Left ventricle myocardium inferior (tissue), 1 donor: ENCODE data around the gene BTK. TPM values are rescaled to one million over a fixed set of nuclear protein-coding genes. Genes with fewer than 3 reads are reported as not detected.

Experiments used
- DNase-seq: peaks from one replicate; pipeline ENCODE4 v3.0.0-alpha.2; 2020
- H3K27ac ChIP-seq: fragments of 200-600 bp; replicated peaks from 2 replicates; pipeline ENCODE4 v1.8.0; 2021
- H3K27me3 ChIP-seq: fragments of 200-600 bp; 2 replicates; pipeline ENCODE4 v1.8.0; 2021; ENCODE audit warnings: low read depth
- H3K36me3 ChIP-seq: fragments of 200-600 bp; 2 replicates; pipeline ENCODE4 v1.8.0; 2021
- H3K4me1 ChIP-seq: fragments of 200-600 bp; 2 replicates; pipeline ENCODE4 v1.8.0; 2021
- H3K4me3 ChIP-seq: fragments of 200-600 bp; 2 replicates; pipeline ENCODE4 v1.8.0; 2021; ENCODE audit warnings: mild to moderate bottlenecking, moderate library complexity
- H3K9me3 ChIP-seq: fragments of 200-600 bp; replicated peaks from 2 replicates; pipeline ENCODE4 v1.8.0; 2021
- intact Hi-C: fragments of 100-400 bp; cut with micrococcal nuclease; formaldehyde crosslinking; loops from one replicate; pipeline ENCODE4 v1.11.0; 2022
- total RNA-seq: library from RNA; stranded (reverse); fragmentation: NEBNext Ultra II Directional; extraction: Animal tissue kit (Norgen Biotek cat#: 25700); gene quantifications from one replicate; pipeline ENCODE4 v1.2.1, GENCODE V29; 2021
- TF ChIP-seq, protein P1 (sequence below): fragments of 200-600 bp; IDR thresholded peaks from 2 replicates; pipeline ENCODE4 v1.8.0; 2021; ENCODE audit warnings: antibody characterized with exemption, mild to moderate bottlenecking, borderline replicate concordance
- donor health status: DM: no; HTN: yes; CAD: no; lungs with severe emphysema.

Gene BTK
- total RNA-seq, 1 donor from 2014 or later: 1.3 TPM

DNA sequence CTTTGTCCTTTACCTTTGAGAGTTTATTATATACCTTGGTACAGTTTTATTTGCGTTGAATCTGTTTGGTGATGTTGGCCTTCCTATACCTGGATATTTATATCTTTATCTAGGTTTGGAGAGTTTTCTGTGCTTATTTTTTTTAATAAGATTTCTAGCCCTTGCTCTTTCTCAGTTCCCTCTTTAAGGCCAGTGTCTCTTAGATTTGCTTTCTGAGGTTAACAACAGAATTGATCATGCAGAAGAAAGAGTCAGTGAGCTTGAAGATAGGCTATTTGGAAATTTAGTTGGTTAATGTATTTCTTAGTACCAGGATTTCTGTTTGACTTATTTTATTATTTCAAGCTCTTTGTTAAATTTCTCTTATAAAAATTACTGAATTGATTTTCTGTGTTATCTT lies 82.2 kb downstream of the BTK start:
- Histone ChIP-seq H3K27ac (no peak overlapping the region), H3K9me3 (no peaks in the 10 kb centered on the region), H3K4me3 (no peak overlapping the region), H3K36me3 (no peaks in the 10 kb centered on the region), H3K4me1 (no peaks in the 10 kb centered on the region), H3K27me3 (no peaks in the 10 kb centered on the region)
- TF ChIP-seq, protein P1, sequence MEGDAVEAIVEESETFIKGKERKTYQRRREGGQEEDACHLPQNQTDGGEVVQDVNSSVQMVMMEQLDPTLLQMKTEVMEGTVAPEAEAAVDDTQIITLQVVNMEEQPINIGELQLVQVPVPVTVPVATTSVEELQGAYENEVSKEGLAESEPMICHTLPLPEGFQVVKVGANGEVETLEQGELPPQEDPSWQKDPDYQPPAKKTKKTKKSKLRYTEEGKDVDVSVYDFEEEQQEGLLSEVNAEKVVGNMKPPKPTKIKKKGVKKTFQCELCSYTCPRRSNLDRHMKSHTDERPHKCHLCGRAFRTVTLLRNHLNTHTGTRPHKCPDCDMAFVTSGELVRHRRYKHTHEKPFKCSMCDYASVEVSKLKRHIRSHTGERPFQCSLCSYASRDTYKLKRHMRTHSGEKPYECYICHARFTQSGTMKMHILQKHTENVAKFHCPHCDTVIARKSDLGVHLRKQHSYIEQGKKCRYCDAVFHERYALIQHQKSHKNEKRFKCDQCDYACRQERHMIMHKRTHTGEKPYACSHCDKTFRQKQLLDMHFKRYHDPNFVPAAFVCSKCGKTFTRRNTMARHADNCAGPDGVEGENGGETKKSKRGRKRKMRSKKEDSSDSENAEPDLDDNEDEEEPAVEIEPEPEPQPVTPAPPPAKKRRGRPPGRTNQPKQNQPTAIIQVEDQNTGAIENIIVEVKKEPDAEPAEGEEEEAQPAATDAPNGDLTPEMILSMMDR: no peak
- intact Hi-C loops: no loop called here
- DNase-seq: no peak

Other genes starting within 250 kb of the BTK start
- gene DRP2, start 166.4 kb downstream of the BTK start, total RNA-seq: 0.14 TPM
- gene TAF7L, start 94.9 kb downstream of the BTK start, total RNA-seq: 0.08 TPM
- 24.8 TPM for gene TIMM8A, start 37.4 kb downstream of the BTK start, total RNA-seq
- gene RPL36A, start 4.8 kb upstream of the BTK start, total RNA-seq: 86.9 TPM
- gene GLA, start 21.7 kb upstream of the BTK start, total RNA-seq: 10.8 TPM
- 51.4 TPM for gene HNRNPH2, start 22.0 kb upstream of the BTK start, total RNA-seq
- 5.3 TPM for gene ARMCX4, start 99.3 kb upstream of the BTK start, total RNA-seq
- gene ARMCX1, start 164.4 kb upstream of the BTK start, total RNA-seq: 32.7 TPM
- gene ARMCX6, start 231.8 kb upstream of the BTK start, total RNA-seq: 25.0 TPM
- 66.2 TPM for gene ARMCX3, start 237.0 kb upstream of the BTK start, total RNA-seq